Breast epithelium (tissue), 3 donors: ENCODE data around the gene NDUFA7.

ENCODE experiments used
- CTCF ChIP-seq, 3 donors: fragments of 450-650 bp; IDR thresholded peaks; one replicate each; pipeline ENCODE4 v1.5.1; 2016 to 2017; ENCODE audit warnings: antibody characterized with exemption in 3 of 3, mild to moderate bottlenecking in 3 of 3, moderate library complexity in 3 of 3
- POLR2A ChIP-seq: fragments of 450-650 bp; IDR thresholded peaks from one replicate; pipeline ENCODE4 v1.6.1; 2016; ENCODE audit warnings: antibody characterized with exemption, mild to moderate bottlenecking, moderate library complexity
- POLR2AphosphoS5 ChIP-seq, 3 donors: sonication (generic); formaldehyde crosslinking; IDR thresholded peaks; one replicate each; pipeline ENCODE4 v1.6.1; 2017; ENCODE audit warnings: antibody characterized with exemption in 3 of 3

GRCh38 chr19:8335343-8336071 lies 14.3 kb upstream of the NDUFA7 start:
- TF ChIP-seq CTCF (IDR thresholded peaks at IDR 0.05) (no peak), POLR2A (no peak), POLR2AphosphoS5 (IDR thresholded peaks at IDR 0.05) (no peak)
